NCI-H345 (cell line): ENCODE measurements around the gene TMEM163.
"Not testable (repeated sequence)": the region's sequence is repeated elsewhere in the genome, so short reads cannot be mapped to it uniquely, and the experiment has no call there.

Experiments used
- DNase-seq: peaks from one replicate; lab custom pipeline; 2025; lab: John Stamatoyannopoulos, UW

Gene TMEM163

GRCh38 chr2:134619250-134619649 lies 99.5 kb downstream of the TMEM163 start:
- no peak for DNase-seq

GRCh38 chr2:134615480-134615879 lies 103.3 kb downstream of the TMEM163 start:
- not testable (repeated sequence) for DNase-seq

DNA sequence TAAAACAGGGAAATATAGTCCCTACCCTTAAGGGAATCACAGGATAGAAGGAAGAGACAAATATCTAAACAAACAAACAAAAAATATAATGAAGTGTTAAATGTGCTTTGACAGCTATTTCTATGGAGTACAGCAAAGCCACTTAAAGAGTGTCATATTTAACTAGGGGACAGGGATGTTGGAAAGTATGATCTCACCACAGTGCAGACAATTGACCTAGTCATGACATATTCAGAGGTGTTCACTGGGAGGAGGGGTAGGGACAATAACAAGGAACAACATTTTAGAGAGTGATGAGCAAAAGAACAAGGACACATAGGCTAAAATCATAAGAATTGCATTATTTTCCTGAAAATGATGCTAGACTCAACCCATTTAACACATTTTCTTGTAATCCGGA lies 107.5 kb downstream of the TMEM163 start:
- DNase-seq: no peak

- no peak for DNase-seq
These were observed 107.9 kb downstream of the TMEM163 start for GRCh38 chr2:134610871-134611270.

DNA sequence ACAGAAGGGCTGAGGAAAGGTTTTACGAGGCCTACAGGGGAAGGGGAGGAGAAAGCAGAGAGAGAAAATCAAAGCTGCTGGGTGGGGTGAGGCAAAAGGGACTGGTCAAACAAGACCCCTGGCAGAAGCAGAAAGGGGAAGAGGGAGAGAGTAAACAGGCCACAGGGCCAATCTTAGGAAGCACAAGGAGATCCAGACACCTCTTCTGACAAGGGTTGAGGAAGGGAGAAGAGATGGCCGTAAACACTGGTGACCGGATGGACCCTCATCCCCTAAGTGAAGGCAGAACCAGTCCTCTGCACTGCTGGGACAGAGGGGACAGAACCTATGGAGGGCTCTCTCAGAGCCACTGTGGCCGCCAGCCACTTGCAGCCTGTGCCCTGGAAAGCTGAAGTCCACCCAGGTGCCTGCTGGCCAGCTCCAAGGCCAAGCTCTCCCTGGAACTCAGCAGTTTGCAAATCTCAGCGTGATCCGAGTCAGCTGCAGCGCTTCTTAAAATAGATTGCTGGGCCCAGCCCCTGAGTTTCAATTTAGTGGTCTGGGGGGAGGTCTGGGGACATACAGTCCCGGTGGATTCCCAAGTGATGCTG lies 108.8 kb downstream of the TMEM163 start:
- no peak for DNase-seq

GRCh38 chr2:134603966-134604365 lies 114.8 kb downstream of the TMEM163 start:
- no peak for DNase-seq

GRCh38 chr2:134602666-134603065 lies 116.1 kb downstream of the TMEM163 start:
- DNase-seq: no peak

DNA sequence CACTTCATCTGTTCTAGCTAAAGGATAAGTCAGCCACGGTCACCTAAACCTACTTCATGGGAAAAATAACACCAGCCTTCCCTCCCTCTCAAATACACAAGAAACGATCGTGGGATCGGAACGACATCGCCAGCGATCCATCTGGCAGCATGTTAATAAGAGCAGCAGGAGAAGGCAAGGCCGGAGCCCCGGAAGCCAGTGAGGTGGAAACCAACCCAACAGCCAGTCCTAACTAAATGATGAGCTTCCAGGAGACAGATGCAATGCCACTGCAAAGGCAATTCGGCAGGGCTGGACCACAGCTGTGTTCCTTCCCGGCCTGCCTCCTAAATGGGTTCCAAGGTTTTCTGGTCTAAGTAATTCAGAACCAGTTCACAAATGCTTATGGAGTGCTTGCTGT lies 117.5 kb downstream of the TMEM163 start:
- DNase-seq: no peak

DNA sequence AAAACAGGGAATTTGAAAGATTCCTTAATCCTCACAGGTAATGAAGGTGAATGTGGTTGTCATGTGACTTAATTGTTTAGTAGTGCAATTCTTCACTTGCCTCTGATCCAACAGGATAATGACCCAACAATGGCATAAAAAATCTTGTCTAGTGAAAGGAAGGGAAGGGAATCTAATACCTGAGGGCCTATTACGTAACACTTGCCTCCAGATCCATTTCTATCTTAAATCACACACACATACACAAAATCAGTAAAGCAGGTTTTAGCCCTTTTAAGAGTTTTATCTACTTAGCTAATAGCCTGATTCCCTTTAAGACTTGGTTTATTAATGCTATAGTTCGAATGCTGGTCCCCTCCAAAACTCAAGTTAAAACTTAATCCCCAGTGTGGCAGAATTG lies 118.6 kb downstream of the TMEM163 start:
- no peak for DNase-seq

DNA sequence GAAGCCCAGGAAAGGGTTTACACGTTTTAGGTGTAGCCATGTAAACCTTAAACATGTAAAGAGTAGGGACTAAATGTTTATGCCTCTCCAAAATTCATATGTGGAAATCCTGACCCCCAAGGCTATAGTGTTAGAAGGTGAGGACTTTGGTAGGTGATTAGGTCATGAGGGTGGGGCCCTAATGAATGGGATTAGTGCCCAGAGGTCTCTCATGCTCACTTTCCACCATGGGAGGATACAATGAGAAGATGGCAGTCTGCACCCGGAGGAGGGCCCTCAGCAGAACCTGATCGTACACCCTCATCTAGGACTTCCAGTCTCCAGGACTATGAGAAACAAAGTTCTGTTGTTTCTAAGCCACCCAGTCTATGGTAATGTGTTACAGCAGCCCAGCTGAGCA lies 119.6 kb downstream of the TMEM163 start:
- no peak for DNase-seq

DNA sequence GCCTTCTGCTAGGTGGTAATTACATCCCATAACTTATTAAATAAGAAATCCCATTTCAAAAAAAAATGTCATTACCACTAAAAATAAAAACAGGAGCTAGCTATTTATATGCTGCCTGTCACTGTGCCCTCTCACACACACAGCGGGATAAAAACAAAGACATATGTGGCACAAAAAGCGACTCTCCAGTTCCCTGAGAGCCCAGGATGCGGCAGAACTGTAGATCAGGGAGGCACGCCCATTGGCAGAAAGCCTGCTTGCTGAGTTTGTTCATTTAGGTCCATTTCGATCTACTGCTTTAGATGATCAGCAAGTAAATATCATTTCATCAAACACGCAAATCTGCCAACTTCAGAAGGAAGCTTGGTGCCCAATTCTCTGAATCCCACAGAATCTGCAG lies 124.4 kb downstream of the TMEM163 start:
- peak; percentile 84 for DNase-seq

GRCh38 chr2:134593519-134593918 lies 125.3 kb downstream of the TMEM163 start:
- DNase-seq: no peak

GRCh38 chr2:134592377-134592776 lies 126.4 kb downstream of the TMEM163 start:
- DNase-seq: no peak

GRCh38 chr2:134591526-134591925 lies 127.3 kb downstream of the TMEM163 start:
- DNase-seq: no peak

DNA sequence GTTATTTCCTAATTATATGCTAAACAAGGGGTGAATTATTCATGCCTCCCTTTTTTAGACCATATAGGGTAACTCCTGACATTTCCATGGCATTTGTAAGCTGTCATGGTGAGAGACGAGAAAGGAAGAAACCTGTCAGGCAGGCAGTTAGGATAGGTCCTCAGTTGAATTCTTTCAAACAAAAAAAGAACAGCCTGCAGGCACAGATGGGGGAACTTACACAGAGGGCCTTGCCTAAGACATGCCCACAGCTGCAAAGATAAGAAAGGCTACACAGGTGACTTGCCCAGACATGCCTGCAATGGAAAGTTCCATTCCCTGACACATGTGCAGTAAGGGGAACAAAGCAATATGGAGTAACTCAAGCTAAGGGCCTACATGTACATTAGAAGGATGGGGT lies 128.1 kb downstream of the TMEM163 start:
- DNase-seq: no peak

DNA sequence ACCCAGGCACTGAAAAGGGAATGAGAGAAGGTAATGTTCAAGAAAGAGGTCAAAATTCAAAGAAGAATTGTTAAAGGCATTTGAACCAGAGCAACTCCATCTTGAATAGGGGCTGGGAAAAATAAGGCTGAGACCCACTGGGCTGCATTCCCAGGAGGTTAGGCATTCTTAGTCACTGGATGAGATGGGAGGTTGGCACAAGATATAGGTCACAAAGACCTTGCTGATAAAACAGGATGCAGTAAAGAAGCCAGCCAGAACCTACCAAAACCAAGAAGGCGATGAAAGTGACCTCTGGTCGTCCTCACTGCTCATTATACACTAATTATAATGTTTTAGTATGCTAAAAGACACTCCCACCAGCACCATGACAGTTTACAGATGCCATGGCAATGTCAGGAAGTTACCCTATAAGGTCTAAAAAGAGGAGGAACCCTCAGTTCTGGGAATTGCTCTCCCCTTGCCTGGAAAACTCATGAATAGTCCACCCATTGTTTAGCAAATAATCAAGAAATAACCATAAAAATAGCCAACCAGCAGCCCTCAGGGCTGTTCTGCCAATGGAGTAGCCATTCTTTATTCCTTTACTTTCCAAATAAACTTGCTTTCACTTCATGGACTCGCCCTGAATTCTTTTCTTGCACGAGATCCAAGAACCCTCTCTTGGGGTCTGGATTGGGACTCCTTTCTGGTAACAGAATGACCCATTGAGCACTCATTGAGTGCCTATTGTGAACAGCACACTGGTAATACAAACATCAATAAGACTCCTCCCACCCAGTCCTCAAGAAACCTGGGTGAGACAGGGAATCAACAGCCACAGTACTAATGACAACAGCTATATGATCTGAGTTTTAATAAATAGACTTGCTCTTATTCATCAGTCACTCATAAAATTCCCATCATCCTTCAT lies 129.4 kb downstream of the TMEM163 start:
- not testable (repeated sequence) for DNase-seq

- no peak for DNase-seq
These were observed 130.2 kb downstream of the TMEM163 start for GRCh38 chr2:134588556-134588955.

DNA sequence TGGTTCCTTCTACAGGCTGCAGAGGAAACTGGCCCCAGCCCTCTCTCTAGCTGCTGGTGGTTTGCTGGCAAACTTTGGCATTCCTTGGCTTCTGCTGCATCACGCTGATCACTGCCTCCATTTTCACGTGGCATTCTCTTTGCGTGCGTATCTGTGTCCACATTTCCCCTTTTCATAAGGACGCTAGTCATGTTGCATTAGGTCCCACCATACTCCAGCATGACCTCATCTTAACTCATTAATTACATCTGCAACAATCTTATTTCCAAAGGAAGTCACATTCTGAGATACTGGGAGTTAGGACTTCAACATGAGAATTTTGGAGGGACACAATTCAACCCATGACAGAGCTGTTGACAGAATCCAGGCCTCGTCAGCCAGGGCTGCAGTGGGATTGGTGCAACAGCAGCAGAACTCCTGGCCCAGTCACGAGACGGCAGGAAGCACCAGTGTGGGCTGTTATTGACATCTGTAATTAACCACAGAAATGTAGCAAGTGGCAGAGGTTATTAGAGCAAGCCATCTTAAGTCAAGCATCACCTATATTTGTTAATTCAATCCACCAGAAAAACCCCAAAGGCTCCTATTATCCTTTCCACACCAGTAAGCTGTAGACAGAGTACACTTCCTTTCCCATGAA lies 132.4 kb downstream of the TMEM163 start:
- DNase-seq: no peak

GRCh38 chr2:134583997-134584520 lies 134.7 kb downstream of the TMEM163 start:
- no peak for DNase-seq

DNA sequence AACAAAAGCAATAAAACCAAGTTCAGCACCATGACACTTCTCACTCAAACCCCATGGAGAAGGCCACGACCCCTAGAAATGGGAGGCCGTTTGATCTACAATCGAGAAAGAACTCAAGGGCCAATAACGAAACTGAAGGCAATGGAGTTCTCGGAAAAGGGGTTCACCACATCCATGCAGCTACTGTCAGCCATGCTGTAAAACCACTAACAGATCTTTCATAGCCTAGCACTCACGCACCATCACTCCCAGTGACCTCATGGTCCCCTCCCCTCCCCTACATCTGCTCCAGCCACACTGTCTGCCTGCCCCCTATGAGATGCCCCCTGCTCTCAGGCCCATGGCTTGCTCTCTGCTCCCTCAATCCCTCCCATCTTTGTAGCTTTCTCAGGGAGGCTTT lies 135.3 kb downstream of the TMEM163 start:
- DNase-seq: no peak

GRCh38 chr2:134582547-134582899 lies 136.3 kb downstream of the TMEM163 start:
- DNase-seq: no peak

DNA sequence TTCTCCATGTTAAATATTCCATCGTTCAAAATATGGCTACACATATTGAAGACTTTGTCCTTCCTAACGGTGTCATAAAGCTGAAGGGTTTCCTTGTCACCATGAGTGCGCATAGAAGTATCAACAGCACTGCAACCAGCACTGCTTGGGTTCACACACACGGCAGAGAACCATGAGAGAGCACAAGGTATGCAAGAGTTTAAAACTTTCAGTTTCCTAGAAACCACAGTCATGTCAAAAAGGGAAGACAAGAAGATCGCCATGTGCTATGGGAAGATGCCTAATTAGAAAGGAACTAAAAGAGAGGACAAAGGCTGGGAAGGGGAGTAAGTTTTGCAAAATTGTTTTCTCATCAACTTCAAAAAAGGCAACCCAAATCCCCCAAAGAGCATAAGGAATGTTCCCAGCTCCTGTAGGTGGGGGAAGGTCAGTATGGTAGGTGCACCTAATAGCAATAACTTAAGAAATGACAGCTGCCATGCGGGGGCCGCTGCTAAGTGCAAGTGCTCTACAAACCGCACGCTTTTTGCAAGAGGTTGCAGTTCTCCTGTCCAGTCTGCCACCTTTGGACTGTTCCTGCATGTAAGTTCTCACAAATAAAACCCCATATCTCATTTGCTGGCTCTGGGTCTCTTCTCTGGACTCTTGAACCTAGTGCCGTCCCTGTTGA lies 136.8 kb downstream of the TMEM163 start:
- no peak for DNase-seq
